Stimulated activated CD8-positive, alpha-beta memory T cell treated with anti-CD3 and anti-CD28 coated beads, Interleukin-15, amount 100 ng/mL, for 1 hour (primary cell): ENCODE measurements around the gene SYNGR1.
"Not testable (repeated sequence)": the region's sequence is repeated elsewhere in the genome, so short reads cannot be mapped to it uniquely, and the experiment has no call there.

Experiments
- DNase-seq: peaks from one replicate; pipeline ENCODE4 v3.0.0-alpha.2; 2020; ENCODE audit warnings: low read depth

SYNGR1 gene

DNA sequence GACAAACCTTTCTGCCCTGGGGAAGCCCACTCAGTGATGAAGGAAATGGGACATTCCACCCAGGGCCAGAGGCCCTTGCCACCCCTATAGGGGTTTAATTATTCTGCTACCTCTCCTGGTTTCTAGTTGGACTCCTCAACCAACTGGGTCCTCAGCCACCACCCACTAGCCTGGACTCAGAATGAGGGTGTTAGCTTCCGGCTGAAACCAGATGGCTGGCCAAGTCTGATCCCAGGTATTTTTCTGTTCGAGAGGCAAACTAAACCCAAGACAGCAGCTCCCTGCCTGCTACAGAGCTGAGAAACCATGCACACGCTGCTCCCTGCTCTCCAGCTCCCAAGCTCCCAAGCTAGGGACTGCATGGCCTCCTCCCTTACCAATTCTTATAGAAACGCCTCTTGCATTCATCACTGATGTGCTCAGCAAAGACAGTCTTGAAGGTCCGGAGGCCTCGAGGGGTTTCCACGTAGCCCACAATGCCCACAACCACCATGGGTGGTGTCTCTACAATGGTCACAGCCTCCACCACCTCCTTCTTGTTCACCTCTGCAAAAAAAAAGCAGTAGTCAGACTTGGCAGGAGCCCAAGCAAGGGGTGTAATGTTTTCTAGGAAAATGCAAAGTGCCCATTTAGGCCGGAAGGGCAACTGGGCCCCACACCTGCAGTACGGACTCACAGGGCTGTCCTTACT is 32.6 kb upstream of the SYNGR1 start:
- no peak for DNase-seq

DNA sequence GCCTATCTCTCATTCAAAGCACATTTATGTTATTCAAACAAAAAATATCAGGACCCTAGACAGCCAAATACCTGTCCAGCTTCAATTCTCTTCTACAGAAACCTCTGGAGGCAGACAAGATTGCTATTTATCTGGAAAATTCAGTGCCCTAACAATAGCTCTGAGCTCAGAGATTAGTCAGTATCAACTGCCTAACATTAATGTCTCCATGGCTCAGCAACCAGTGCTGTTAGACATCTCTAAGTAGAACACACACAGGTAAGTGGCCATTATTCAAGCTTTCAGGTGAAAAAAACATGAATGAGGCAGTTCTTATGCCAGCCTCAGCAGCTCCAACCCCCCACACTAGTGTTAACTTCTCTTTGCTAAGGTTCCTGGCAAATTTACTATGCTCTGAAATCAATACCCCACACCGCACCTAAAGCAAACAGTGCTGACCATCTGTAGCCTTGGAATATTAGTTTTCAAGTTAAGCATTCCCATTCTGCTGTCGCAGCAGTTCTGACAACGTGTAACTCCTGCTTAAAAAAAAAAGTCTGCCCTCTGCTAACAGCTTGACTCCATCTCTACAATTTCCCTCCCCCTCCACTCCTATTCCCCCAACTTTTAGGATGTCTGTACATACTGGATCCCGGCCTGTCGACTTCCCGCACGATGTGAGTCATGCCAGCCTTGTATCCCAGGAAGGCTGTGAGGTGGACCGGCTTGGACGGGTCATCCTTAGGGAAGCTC is 31.9 kb upstream of the SYNGR1 start:
- DNase-seq = no peak

DNA sequence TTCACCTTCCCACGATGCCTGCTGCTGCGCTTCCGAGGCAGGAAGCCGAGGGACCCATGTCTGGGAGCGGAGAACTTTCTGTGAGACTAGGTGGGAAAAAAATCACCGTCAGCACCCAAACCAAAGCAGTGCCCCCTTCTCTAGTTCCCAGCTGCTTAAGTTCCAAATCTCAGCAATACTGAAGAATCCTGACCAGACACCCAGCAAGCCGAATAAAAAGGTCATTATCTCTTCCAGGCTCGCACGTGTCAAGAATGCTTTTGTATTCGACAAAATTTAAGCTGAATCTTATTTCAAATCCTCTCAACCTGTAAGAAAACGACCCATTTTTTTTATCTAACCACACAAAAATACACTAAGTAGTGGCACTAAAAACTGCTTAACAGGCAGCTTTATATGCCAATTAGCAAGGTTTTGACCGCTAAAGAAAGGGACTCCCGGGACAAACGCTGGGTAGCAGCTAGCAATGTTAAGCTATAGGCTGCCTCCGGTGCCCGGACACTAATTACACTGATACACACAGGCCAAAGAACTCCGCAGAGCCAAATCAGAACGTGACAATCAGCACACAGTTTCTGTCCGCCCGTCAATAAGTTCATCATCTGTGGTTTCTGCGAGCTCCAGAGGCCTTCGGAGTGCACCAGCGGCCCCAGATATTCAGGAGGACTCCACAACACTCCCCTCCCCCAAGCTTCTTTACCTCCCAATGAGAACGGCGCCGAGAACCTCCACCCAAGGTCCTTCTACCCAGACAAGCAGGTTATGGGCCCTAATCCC is 31.1 kb upstream of the SYNGR1 start:
- DNase-seq = no peak

DNA sequence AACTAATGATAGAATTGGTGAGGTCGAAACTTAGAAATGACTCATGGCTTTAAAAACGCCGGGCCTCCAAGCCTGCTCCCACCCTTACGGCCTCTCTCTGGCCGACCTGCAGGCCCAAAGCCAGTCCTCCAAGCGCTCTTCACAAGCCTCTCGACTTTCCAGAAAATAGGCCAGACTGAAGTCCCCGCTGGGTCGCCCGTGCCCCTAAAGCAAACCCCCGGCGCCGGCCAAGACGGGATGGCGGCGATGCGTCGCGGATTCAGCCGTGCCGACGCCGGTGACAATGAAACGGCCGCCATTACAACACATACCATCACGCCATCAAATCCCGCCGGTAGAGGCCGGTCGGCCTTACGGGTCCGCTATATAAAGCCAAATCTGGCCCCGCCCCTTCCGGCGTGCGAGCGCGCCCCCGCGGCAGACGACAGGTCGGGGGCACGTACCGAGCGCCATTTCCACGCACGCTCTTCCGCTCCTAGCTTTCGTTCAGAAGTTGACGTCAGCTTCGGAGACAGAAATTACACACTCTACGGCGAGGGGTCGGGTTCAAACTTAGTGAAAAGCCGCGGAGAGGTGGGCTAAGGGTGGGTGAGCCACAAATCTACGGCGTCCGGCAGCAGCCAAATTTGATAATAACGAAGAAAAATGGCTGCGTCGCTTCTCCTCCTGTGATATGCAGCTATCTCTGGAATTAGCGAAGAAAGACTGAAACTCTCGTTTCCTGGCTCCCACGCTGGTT is 30.3 kb upstream of the SYNGR1 start, which contains the start of gene RPL3:
Gene RPL3 (minus strand): TSS at position 340 of the 739 bp plus-strand sequence. CDS start 26 bp downstream, at position 314.
- DNase-seq = peak; percentile 98

DNA sequence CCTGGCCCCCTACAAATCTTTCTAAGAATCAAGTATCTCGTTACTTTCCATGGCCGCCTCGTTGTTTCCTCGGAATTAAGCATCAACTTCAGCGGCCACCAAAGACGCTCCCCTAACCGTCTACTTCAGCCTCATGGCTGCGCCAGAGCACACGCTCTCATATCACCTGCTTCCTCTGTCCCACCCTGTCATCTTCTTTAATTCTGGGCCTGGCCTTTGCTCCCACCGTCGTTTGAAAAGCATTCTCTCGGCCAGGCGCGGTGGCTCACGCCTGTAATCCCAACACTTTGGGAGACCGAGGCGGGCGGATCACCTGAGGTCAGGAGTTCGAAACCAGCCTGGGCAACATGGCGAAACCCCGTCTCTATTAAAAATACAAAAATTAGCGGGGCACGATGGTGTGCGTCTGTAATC is 29.2 kb upstream of the SYNGR1 start:
- not testable (repeated sequence) for DNase-seq

DNA sequence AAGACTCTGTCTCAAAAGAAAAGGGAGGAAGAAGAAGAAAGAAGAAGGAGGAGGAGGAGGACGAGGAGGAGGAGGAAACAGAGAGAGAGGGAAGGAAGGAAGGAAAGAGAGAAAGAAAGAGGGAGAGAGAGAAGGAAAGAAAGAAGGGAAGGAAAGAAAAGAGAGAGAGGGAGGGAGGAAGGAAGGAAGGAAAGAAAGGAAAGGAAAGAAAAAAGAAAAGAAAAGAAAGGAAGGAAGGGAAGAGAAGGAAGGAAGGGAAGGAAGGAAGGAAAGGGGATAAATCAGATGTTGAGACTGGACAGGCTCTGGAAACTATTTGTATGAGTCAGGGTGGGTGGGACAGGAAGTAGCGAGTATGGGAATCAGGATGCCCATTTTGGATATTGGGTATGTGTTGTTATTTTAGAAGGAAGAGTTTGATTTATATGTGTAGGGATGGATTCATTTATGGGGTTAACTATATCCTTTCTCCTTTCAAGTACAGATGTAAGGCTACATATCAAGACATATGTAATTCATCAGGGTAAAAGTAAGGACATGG is 24.3 kb upstream of the SYNGR1 start:
- no peak for DNase-seq

DNA sequence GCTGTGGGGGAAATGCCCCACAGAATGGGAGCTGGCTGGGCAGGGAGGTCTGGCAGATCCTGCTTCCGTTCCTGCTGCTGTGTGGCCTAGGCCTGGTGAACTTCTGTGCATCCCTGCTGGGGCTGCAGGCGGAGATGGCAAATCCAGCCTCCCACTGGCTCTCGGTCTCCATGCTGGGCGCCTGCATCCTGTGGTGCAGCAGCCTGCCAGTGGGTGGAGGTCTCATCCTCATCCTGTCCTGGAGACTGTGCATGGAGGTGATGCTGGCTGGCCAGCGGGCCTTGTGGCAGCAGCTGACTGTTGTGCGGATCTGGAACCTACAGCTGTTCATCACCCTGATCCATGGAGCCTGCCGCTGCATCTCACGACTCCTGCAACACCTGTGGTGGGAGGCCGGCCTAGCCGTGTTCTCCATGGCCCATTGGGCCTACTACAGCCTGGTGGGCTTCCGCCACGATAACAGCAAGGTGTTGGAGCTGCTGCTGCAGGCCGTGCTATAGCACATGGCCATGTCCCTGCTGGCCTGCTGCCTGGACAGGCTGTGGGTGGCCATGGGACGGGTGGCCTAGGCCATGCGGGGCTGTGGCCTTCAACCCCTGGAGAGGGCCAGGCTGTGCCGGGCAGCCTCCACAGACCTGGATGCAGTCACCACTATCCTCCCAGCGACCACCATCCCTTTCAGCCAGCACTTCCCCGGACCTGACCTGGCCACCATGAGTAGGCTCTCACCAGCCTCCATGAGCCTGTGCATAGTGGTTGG is 21.6 kb upstream of the SYNGR1 start:
- no peak for DNase-seq

DNA sequence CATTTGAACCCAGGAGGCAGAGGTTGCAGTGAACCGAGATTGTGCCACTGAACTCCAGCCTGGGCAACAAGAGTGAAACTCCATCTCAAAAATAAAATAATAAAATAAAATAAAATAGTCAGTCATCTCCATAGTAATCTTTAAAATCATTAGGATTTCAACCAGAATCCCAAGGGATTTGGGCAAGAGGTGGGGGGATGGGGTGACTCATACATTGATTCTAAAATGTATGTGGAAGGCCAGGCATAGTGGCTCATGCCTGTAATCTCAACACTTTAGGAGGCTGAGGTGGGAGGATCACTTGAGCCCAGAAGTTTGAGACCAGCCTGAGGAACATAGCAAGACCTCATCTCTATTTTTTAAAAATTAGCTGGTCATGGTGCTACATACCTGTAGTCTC is 19.2 kb upstream of the SYNGR1 start:
- not testable (repeated sequence) for DNase-seq

DNA sequence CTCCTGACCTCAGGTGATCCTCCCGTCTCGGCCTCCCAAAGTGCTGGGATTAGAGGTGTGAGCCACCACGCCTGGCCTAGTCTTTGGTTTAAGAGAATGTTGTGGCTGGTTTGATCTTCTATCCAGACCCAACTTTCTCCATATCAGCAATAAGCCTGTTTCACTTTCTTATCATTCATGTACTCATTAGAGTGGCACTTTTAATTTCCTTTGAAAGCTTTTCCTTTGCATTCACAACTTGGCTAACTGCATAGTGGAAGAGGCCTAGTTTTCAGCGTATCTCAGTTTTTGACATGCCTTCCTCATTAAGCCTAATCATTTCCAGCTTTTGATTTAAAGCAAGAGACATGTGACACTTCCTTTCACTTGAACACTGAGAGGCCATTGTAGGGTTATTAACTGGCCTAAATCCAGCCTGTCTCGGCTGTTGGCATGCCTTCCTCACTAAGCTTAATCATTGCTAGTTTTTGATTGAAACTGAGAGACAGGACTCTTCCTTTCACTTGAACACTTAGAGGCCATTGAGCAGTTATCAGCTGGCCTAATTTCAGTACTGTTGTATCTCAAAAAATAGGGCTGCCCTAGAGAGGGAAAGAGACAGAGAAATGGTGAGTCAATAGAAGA is 17.2 kb upstream of the SYNGR1 start:
- no peak for DNase-seq

DNA sequence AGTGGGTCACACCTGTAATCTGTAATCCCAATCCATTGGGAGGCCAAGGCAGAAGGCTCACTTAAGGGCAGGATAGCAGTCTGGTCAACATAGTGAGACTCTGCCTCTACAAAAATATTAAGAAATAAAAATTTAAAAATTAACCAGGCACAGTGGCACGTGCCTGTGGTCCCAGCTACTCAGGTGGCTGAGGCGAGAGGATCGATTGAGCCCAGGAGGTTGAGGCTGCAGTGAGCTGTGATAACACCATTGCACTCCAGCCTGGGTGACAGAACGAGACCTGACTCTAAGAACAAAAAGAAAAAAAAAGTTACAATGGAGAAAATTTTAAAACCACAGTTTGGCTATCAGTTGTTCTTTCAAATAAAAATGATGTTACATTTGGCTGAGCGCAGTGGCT is 13.4 kb upstream of the SYNGR1 start:
- DNase-seq = no peak

DNA sequence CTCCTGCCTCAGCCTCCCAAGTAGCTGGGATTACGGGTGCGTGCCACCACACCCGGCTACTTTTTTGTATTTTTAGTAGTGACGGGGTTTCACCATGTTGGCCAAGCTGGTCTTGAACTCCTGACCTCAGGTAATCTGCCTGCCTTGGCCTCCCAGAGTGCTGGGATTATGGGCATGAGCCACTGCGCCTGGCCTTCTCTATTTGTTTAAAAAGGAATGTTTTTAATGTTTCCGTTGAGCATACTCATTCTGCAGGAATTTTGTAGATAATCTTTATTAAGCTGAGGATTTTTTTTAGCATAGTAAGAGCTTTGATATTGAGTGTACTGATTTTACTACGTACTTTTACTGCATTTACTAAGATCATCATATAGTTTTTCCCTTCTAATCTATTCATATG is 10.0 kb upstream of the SYNGR1 start:
- DNase-seq = not testable (repeated sequence)

DNA sequence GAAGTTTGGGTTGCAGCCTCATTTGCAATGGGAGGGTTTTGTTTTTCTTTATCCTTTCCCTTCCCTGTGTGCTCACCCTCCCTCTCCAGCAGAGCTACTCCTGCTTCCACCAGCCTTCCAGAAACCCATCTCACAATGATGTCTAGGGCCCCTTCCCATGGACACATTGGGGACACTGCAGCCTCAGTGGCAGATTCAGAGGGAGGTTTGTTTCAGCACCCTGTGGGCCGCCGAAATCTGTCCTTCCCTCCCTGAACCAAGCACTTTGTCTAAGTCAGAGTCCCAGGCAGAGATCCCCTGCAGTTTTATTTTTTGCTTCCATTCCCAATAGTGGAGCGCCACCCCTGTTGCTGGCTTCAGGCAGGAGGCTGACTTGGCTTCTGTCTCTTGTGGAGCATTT is 8.6 kb upstream of the SYNGR1 start:
- no peak for DNase-seq

DNA sequence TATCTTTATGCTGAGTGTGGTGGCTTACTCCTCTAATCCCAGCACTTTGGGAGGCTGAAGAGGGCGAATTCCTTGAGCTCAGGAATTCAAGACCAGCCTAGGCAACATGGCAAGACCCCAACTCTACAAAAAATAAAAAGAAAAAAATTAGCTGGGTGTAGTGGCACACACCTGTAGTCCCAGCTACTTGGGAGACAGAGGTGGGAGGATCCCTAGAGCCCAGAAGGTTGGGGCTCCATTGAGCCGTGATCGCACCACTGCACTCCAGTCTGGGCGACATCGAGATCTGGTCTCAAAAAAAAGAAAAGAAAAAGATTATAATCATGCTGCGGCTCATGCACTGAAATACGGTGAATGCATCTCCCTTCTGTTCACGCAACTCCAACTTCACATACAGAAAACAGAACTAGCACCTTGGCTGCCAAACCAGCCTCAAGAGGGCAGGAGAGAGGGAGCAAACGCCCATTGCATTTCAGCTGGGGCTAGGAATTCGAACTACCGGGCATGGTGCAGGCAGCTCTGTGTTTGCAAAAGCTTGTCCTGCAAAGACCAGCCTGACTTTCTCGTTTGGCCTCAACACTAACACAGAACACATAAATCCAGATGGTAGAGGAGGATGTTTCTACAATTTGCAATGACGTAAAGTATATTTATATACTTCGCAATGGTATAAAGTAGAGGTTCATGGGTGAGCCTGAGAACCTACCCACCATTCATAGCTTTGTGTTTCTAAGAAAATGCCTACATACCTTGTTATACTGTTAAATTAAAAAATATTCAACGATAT is 6.3 kb upstream of the SYNGR1 start:
- DNase-seq = peak; percentile 25

DNA sequence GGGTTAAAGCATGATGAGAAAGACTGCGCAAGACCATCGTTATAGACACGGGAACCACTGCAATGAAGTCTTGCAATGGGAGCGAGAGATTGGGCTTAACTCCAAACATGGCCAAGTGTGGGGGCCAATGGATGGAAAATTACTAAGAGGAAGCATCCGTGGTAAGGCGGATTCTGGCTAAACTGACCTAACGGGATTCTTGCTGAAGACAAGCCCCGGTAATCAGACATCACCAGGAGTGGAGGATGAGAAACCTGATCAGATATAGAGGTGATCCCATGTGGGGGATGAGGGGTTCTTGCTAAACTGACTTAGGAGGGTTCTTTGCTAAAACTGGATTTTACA is 5.8 kb upstream of the SYNGR1 start:
- no peak for DNase-seq

DNA sequence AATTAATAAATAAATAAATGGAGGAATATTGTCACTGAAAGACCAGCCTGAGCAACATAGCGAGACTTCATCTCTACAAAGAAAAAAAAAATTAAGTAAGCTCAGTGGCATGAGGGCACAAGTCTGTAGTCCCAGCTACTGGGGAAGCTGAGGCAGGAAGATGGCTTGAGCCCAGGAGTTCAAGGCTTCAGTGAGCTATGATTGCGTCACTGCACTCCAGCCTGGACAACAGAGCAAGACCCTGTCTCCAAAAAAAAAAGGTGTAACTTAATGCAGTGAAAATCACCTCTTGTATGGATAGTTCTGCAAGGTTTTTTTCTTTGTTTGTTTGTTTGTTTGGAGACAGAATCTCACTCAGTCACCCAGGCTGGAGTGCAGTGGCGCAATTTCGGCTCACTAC is 4.6 kb upstream of the SYNGR1 start:
- no peak for DNase-seq

DNA sequence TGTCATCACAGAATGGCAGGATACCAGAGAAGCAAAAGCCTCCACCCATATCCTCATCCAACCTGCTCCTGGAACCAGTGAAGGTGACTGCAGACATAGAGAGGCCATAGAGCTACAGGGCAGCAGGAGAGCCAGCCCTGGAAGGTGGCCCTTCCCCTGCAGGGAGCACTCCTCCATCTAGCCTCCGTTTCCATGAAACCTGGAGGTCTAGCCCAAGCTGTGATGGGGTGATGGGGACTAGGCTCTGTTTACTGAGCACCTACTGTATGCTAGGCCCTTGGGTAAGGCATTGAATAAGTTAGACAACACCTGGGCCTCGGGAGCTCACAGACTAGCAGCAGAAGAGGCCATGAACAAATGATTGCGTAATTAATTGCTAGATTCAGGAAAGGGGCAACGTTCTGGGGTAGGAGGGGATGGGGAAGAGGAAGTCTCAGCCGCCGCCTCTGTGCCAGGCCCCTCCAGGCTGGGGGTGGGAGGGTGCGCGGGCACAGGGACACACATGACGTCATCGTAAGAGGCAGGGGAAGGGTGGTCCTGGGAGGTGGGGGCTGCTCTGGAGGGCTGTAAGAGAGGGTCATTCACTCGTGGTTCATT is 784 bp upstream of the SYNGR1 start:
- no peak for DNase-seq

DNA sequence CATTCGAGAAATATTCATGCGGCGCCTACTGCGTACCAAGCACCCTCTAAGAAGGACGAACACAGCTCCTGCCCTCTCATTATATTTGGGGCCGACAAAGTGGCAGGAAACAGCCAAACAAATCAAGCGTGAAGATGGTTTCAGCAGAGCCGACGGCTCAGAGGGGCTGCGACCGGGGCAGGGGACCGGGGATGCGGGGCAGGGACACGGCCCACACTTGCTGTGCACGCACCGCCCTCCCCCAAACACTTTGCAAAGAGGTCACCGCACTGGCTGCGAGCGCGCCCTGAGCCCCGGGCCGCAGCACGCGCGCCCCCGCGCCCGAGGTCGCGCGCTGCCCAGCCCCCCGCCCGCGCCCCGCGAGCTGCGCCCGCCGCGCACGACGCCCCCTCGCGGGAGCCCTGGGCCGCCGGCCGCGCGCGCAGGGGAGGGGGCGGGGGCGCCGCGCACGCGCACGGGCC is 255 bp upstream of the SYNGR1 start:
- no peak for DNase-seq

DNA sequence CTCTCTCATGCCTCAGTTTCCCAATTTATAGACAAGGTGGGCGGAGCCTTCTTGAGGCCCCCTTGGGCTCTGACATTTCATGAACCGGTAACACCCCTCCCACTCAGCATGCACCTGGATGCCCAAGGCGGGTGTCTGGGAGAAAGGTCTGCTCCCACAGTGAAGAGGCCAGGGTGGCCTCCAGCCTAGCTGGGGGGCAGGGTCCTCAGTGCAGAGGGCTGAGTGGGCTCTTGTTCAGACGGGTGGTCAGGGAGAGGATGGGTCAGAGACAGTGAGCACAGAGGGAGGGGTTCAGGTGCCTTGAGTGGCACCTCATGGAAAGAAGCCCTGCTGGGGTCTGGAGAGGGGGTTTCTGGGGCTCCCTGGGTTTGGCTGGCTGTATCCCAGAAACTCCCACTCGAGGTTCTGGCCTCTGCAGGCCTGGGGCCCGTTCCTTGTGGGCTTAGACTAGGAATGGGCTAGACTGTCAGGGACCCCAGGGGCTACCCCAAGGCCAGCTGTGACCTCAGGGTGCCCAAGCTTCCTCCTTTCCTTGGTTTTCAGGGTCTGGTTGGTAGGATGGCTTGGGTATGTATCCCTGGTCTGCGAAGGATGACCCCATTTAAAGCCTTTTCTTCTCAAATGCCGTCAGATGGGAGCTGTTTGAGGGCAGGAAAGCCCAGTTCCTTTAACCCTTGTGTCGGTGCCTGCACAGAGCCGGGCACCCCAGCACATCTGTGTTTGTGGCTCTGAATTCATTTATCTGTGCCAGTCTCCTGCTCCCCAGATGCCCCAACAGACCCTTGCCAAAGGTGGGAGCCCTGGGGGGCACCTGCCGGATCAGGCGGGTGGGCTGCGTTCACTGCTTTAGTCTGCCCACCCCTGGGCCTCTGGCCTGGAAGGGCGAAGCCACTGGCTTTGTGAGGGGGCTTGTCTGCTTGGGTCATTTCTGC is 1.2 kb downstream of the SYNGR1 start:
- no peak for DNase-seq
